GM19452 (cell line): ENCODE results near the gene GTF2A1L.
"Not testable (repeated sequence)": the region's sequence is repeated elsewhere in the genome, so short reads cannot be mapped to it uniquely, and the experiment has no call there.

Experiments used
- ATAC-seq: cut with Tn5 transposase; IDR thresholded peaks from one replicate; pipeline ENCODE4 v1.9.1; 2021; ENCODE audit not compliant: unreplicated experiment

GTF2A1L gene

GRCh38 chr2:48617618-48618017, at the start of gene GTF2A1L:
GTF2A1L (plus strand) TSS chr2:48617856; CDS start chr2:48617875, 19 bp downstream.
- ATAC-seq, result no peak

DNA sequence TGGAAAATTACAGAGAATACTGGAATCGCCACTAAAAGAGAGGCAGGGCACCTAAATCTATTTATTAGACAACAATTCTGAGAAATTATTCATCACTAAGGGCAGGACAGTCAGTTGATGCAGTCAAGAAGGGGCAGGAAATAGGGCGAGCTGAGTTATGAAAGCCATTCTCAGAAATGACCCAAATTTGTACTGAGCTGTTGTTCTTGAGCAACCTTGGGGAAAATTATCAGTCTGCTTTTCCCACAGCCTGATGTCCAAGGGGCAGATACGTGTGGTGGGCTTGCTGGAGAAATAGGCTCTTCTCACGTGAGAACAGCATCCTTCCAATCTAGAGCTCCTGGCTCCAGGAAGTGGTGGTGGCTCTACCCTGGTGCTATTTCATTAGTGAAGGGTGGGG, 49.1 kb upstream of the GTF2A1L start:
- no peak for ATAC-seq

- no peak for ATAC-seq
These were observed 48.2 kb upstream of the GTF2A1L start for GRCh38 chr2:48569433-48569832.

GRCh38 chr2:48572816-48573215, 44.8 kb upstream of the GTF2A1L start:
- ATAC-seq, result no peak

GRCh38 chr2:48574353-48575287, 43.0 kb upstream of the GTF2A1L start:
- ATAC-seq, result no peak

GRCh38 chr2:48578313-48578712, 39.3 kb upstream of the GTF2A1L start:
- no peak for ATAC-seq

DNA sequence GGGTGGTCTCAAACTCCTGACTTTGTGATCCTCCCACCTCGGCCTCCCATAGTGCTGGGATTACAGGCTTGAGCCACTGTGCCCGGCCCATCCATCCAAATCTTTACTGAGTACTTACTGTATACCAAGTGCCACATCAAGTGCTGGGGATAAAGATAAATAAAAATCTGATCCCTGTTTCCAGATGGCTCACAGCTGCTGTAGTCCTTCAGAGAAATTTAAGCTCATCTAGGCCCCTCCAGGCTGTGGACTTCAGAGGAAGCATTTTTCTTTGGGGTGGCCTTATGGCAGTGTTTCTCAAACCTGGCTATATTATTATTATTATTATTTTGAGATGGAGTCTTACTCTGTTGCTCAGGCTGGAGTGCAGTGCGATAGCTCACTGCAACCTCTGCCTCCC, 33.7 kb upstream of the GTF2A1L start:
- ATAC-seq, result no peak

- ATAC-seq, result no peak
These were observed 33.1 kb upstream of the GTF2A1L start for GRCh38 chr2:48584551-48584950.

GRCh38 chr2:48586433-48586832, 31.2 kb upstream of the GTF2A1L start:
- ATAC-seq, result no peak

DNA sequence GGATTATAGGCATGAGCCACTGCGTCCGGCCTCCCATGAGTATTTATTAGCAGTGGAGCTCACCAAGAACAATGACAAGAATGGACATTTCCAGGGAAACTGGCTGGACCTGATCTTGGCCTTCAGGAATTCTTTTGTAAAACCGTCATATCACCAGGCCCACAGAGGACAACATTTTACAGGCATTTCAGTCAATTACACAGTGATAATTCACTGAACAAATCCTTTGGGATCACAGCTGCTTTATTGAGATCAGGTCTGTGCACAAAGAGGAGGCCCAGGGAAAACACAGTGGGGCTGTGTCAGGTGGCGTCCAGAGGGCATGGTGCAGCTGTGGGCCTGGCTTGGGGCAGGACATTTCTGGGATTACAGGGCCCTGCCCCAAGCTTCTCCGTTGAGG, 30.1 kb upstream of the GTF2A1L start:
- no peak for ATAC-seq

GRCh38 chr2:48587961-48588360, 29.7 kb upstream of the GTF2A1L start:
- no peak for ATAC-seq

DNA sequence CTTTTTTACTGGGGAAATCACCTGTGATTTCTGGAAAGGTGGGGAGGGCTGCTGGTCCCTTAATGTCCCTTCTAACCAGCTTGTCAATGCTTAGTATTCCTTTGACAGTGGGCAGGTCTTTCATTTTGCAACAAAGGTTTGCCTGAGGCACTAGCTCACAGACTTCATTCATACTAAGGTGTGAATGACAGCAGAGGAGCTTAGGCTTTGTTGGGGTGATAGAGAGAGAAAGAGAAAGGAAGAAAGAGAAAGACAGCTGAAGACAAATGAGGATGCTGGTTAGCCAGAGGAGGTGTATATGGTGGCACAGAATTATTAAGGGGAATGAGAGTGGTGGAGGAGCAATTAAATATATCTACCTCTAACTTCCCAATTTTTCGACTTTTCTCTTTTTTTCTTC, 28.9 kb upstream of the GTF2A1L start:
- no peak for ATAC-seq

- no peak for ATAC-seq
These were observed 28.4 kb upstream of the GTF2A1L start for GRCh38 chr2:48589170-48589767.

- ATAC-seq, result no peak
These were observed 27.6 kb upstream of the GTF2A1L start for GRCh38 chr2:48590017-48590416.

DNA sequence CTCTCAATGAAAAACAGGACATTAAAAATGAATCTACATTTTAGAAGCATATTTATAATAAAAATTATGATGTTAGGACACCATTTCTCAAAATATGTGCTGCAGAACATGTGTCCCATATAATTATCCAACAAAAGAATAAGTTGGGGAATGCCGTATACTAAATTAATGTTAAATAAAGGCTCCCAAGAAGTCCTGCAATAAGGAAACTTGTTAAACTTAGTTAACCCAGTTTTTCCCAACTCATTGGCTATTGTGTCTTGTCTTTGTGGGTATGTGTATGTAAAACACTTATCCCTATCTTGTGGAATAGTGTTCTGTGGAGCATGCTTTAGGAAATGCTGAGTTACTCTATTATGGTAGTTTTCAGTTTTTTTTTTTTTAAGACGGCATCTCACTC, 25.6 kb upstream of the GTF2A1L start:
- ATAC-seq, result no peak

DNA sequence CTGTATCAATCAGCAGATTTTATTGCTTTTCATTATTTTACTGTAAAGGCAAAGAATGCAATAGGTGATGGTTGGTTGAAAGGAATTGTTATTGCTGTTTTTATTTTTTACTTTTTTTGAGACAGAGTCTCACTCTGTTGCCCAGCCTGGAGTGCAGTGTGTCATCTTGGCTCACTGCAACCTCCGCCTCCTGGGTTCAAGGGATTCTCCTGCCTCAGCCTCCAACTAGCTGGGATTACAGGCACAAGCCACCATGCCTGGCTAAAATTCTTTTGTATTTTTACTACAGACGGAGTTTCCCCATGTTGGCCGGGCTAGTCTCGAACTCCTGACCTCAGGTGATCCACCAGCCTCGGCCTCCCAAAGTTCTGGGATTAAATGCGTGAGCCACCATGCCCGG, 20.9 kb upstream of the GTF2A1L start:
- ATAC-seq, result not testable (repeated sequence)

GRCh38 chr2:48597492-48597891, 20.2 kb upstream of the GTF2A1L start:
- ATAC-seq, result no peak

GRCh38 chr2:48600204-48600813, 17.3 kb upstream of the GTF2A1L start:
- no peak for ATAC-seq

DNA sequence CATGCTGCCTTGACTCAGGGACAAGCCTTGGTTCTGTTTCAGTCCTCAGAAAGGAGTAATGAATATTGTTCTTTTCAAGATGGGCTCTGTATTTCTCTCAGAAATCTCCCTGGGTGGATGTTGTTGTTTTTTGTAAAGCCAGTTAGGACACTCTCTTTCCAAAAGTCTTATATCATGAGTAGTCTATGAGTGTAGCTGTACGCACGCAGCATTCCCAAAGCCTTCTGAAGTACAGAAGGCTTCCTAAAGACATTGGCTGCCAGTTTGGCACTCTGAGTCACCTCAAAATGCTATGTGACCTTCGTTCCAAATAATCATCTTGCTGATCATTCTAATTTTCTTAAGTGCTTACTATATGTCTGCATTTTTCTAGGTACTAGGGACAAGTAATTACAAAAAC, 16.7 kb upstream of the GTF2A1L start:
- ATAC-seq, result no peak

- ATAC-seq, result no peak
These were observed 16.3 kb upstream of the GTF2A1L start for GRCh38 chr2:48601349-48601748.

- no peak for ATAC-seq
These were observed 12.0 kb upstream of the GTF2A1L start for GRCh38 chr2:48605482-48606175.
